Endodermal cell (in vitro differentiated cells): ENCODE measurements around the gene TNF. TPM values are rescaled to one million over a fixed set of nuclear protein-coding genes. Genes with fewer than 3 reads are reported as not detected.

Experiments
- DNase-seq: peaks from one replicate; pipeline ENCODE4 v3.0.0-alpha.2; 2017
- H3K27ac ChIP-seq: 2 replicates; pipeline ENCODE4 v1.5.1; 2013; ENCODE audit warnings: mild to moderate bottlenecking, low read depth, low read length, moderate library complexity
- H3K27me3 ChIP-seq: 2 replicates; pipeline ENCODE4 v1.6.1; 2013; ENCODE audit warnings: mild to moderate bottlenecking, low read length, moderate library complexity; ENCODE audit not compliant: insufficient read depth, control insufficient read depth, poor library complexity, severe bottlenecking
- H3K36me3 ChIP-seq: 2 replicates; pipeline ENCODE4 v1.7.0; 2013; ENCODE audit warnings: mild to moderate bottlenecking, low read length, moderate library complexity; ENCODE audit not compliant: control insufficient read depth, insufficient read depth
- H3K4me1 ChIP-seq: one replicate; pipeline ENCODE4 v1.7.0; 2013; ENCODE audit warnings: low read length; ENCODE audit not compliant: control insufficient read depth, insufficient read depth
- H3K4me3 ChIP-seq: 2 replicates; pipeline ENCODE4 v1.5.1; 2013; ENCODE audit warnings: mild to moderate bottlenecking, low read length, moderate library complexity
- H3K9ac ChIP-seq: 2 replicates; pipeline ENCODE4 v1.6.1; 2013; ENCODE audit warnings: mild to moderate bottlenecking, low read length, moderate library complexity; ENCODE audit not compliant: poor library complexity, severe bottlenecking; ENCODE audit errors: extremely low read depth
- H3K9me3 ChIP-seq: 2 replicates; pipeline ENCODE4 v1.6.1; 2013; ENCODE audit warnings: mild to moderate bottlenecking, low read length, moderate library complexity; ENCODE audit not compliant: control insufficient read depth
- H3K27ac Mint-ChIP-seq: 2 replicates; pipeline ENCODE4 v1.8.0; 2020; ENCODE audit warnings: mixed read lengths
- H3K27me3 Mint-ChIP-seq: 2 replicates; pipeline ENCODE4 v1.8.0; 2021; ENCODE audit warnings: mild to moderate bottlenecking, mixed read lengths; ENCODE audit not compliant: insufficient read depth
- H3K36me3 Mint-ChIP-seq: 2 replicates; pipeline ENCODE4 v1.8.0; 2020; ENCODE audit warnings: low read depth, mixed read lengths
- H3K4me1 Mint-ChIP-seq: 2 replicates; pipeline ENCODE4 v1.8.0; 2020; ENCODE audit warnings: mixed read lengths
- H3K4me3 Mint-ChIP-seq: 2 replicates; pipeline ENCODE4 v1.8.0; 2020; ENCODE audit warnings: mild to moderate bottlenecking, moderate library complexity, mixed read lengths
- H3K9me3 Mint-ChIP-seq: 2 replicates; pipeline ENCODE4 v1.8.0; 2020; ENCODE audit warnings: mild to moderate bottlenecking, mixed read lengths
- WGBS, 2 experiments: methylation state at CpG; one replicate each; pipeline versions ENCODE4 v1.1.5 to v1.1.7; 2013; ENCODE audit warnings: missing lambda C conversion rate in 2 of 2, mixed read lengths in 1 of 2; ENCODE audit not compliant: insufficient coverage in 1 of 2, insufficient read length in 1 of 2; 5-methylcytosine and 5-hydroxymethylcytosine counted together
- total RNA-seq, 2 donors: library from RNA; stranded (reverse); fragmentation: NEBNext Ultra II Directional in 1 of 2; extraction: Animal tissue kit (Norgen Biotek cat#: 25700) in 1 of 2; gene quantifications; 2 replicates in 1 of 2; 3 replicates in 1 of 2; pipeline ENCODE4 v1.2.1, GENCODE V29; 2021
- TF ChIP-seq, protein P1 (sequence below): fragments of 200-600 bp; sonication (generic); conservative IDR thresholded peaks from 2 replicates; pipeline ENCODE4 v1.5.0; 2021; ENCODE audit warnings: antibody characterized with exemption, mild to moderate bottlenecking

Gene TNF
- total RNA-seq, 2 donors from 2014 or later: not detected

DNA sequence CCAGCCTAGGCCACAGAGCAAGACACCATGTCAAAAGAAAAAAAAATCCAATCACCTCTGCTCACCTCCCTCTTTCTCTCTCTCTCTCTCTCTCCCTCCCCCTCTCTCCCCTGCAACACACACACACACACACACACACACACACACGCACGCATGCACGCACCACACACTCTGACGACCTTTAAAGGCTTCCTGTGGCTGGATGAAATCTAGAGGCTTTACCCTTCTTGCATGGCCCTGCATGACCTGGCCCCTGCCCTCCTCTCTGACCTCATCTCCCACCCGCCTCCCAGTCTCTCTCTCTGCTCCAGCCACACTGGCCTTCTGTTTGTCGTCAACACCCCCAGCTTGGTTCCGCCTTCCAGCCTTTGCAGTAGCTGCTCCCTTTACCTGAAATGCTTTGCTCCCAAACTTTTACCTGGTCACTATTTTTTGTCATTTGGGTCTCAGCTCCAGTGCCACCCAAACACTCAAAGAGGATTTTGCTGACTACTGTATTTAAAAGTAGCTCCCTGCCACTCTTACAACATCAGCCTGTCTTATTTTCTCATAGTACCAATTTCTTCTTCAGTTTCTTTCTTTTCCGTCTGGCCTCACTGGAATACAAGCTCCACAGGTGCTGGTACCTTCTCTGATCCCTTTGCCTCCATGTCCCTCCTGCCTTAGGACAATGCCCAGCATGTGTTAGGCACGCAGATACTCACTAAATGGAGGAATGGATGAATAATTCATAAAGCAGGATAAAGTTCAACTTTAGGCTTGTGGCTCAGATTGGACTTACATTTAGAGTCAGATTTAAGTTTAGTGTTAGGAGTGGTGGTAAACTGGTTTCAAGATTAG lies 7.6 kb upstream of the TNF start:
- H3K4me3 Mint-ChIP-seq: no peak overlapping the region
- TF ChIP-seq, protein P1, sequence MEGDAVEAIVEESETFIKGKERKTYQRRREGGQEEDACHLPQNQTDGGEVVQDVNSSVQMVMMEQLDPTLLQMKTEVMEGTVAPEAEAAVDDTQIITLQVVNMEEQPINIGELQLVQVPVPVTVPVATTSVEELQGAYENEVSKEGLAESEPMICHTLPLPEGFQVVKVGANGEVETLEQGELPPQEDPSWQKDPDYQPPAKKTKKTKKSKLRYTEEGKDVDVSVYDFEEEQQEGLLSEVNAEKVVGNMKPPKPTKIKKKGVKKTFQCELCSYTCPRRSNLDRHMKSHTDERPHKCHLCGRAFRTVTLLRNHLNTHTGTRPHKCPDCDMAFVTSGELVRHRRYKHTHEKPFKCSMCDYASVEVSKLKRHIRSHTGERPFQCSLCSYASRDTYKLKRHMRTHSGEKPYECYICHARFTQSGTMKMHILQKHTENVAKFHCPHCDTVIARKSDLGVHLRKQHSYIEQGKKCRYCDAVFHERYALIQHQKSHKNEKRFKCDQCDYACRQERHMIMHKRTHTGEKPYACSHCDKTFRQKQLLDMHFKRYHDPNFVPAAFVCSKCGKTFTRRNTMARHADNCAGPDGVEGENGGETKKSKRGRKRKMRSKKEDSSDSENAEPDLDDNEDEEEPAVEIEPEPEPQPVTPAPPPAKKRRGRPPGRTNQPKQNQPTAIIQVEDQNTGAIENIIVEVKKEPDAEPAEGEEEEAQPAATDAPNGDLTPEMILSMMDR: no peak
- Histone ChIP-seq H3K9me3 (no peaks in the 10 kb centered on the region), H3K4me3 (no peak overlapping the region), H3K9ac (no peak overlapping the region), H3K27ac (no peak overlapping the region), H3K4me1 (no peaks in the 10 kb centered on the region), H3K27me3 (no peaks in the 10 kb centered on the region), H3K36me3 (no peaks in the 10 kb centered on the region)
- peaks cover 4% of the 10 kb centered on the region for H3K4me1 Mint-ChIP-seq
- no peaks in the 10 kb centered on the region for H3K36me3 Mint-ChIP-seq
- no peaks in the 10 kb centered on the region for H3K9me3 Mint-ChIP-seq
- H3K27ac Mint-ChIP-seq: peak overlapping the region; percentile 45
- DNase-seq: peak; percentile 73
- H3K27me3 Mint-ChIP-seq: peaks cover 3% of the 10 kb centered on the region
- WGBS, 2 experiments: 73 to 76% methylated on average over 5 to 9 of the region's 9 CpGs

DNA sequence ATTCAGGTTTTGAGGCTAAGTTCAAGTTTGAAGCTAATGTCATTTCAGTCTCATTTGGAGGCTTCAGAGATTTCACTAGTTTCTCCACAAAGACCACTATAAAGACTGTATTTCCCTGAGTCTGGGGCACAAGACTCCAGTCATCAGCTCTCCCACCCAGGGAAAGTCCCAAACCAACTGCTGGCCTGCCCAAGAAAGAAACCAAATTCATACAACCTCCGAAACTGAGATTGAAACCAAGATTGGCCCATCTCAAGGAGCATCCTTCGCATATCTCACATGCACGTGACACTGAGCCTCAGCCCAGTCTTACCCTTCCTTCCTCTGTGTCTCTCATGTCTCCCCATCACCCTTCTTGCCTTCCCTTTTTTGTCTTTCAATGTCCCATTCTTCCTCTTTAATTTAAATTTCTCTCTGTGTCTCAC lies 6.8 kb upstream of the TNF start:
- Histone ChIP-seq H3K27me3 (no peaks in the 10 kb centered on the region), H3K9me3 (no peaks in the 10 kb centered on the region), H3K36me3 (no peaks in the 10 kb centered on the region), H3K4me1 (no peaks in the 10 kb centered on the region), H3K9ac (no peak overlapping the region), H3K4me3 (no peak overlapping the region), H3K27ac (no peak overlapping the region)
- no peak overlapping the region for H3K4me3 Mint-ChIP-seq
- DNase-seq: no peak
- H3K27ac Mint-ChIP-seq: no peak overlapping the region
- no peaks in the 10 kb centered on the region for H3K36me3 Mint-ChIP-seq
- no peaks in the 10 kb centered on the region for H3K9me3 Mint-ChIP-seq
- peaks cover 4% of the 10 kb centered on the region for H3K4me1 Mint-ChIP-seq
- 89 to 92% methylated on average over 3 of the region's 3 CpGs for WGBS, 2 experiments
- H3K27me3 Mint-ChIP-seq: peaks cover 3% of the 10 kb centered on the region
- TF ChIP-seq, protein P1: no peak

DNA sequence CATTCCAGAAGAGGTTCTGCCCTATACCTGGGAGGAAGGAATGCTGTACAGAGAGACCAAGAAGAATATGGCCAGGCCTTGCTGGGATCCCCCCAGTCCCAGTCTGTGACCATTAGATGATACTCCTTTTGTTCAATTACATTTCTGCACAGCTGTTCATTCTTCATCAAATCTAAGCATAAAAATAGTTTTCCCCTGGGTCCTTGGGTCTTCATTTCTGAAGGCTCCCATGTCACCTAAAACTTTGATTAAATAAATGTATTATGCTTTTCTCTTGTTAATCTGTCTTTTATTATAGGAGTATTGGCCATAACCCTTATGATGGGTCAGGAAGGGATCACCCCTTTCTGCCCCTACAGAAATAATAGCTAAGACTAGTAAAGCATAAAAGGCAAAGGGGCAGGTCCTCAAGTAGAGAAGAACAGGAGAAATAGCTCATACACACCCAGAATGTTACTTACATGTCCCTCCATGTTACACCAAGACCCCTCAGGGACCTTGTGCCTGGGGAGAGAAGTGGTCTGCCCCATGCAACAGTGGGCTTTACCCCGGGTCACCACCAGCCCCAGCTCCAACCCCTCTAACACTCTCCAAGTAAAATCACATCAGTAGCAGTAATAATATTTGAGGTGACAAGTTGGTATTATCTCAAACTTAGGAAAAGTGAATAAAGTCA lies 5.4 kb upstream of the TNF start:
- Histone ChIP-seq H3K36me3 (no peaks in the 10 kb centered on the region), H3K9ac (no peak overlapping the region), H3K4me3 (no peak overlapping the region), H3K27me3 (no peaks in the 10 kb centered on the region), H3K4me1 (peaks cover 6% of the 10 kb centered on the region), H3K9me3 (no peaks in the 10 kb centered on the region), H3K27ac (no peak overlapping the region)
- TF ChIP-seq, protein P1: no peak
- Mint-ChIP-seq H3K9me3 (no peaks in the 10 kb centered on the region), H3K4me3 (no peak overlapping the region), H3K27me3 (peaks cover 6% of the 10 kb centered on the region), H3K27ac (no peak overlapping the region), H3K4me1 (peaks cover 7% of the 10 kb centered on the region), H3K36me3 (no peaks in the 10 kb centered on the region)
- DNase-seq: no peak
- no CpG with 5 or more reads among the region's 1 CpG for WGBS, 2 experiments
